Measurements from ENCODE around the gene PKNOX2.

Gene PKNOX2

GRCh38 chr11:125287491-125288210 lies 123.1 kb downstream of the PKNOX2 start:
- no peak for DNase-seq (ENCODE audit: low spot score)

- no peak for DNase-seq (ENCODE audit: low spot score)
Observed at GRCh38 chr11:125289419-125290098, 125.0 kb downstream of the PKNOX2 start.

DNA sequence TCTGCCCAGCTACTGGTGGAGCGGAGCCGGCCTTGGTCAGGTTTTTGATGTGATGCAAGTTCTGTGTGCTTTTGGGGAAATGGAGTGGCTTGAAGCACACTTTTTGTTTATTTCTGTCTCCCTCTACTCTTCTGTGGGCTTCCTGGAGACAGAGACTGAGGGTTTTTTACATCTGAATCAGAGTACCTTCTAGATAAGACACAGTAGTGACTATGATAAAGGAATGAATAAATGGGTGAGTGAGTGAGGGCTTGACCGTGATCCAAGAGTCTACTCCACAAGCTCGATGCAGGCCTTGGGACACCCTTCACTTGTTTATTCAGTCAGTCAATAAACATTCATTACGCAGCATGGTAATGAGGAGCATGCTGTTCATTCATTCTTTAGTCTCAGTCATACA lies 125.7 kb downstream of the PKNOX2 start:
- no peak for DNase-seq (ENCODE audit: low spot score)

- DNase-seq (ENCODE audit: low spot score) = no peak
Observed at GRCh38 chr11:125292100-125292499, 127.5 kb downstream of the PKNOX2 start.

DNA sequence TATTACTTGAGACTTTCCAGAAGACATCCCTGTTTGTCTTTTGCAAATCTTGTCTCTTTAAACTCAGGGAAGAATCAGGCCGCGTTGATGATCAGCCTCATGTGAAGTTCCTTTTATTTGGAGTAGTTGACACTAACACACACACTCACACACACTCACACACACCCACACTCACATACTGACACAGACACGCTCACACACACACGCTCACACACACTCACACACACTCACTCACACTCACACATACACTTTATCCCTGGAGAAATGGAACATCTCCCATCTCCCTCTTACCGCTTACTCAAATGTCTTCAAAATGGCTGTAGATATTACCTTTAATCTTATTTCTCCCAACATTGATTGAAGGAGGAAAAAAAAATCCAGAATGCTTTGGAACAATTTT lies 129.0 kb downstream of the PKNOX2 start:
- DNase-seq (ENCODE audit: low spot score) = no peak

- DNase-seq (ENCODE audit: low spot score) = no peak
Observed at GRCh38 chr11:125295931-125296330, 131.4 kb downstream of the PKNOX2 start.

DNA sequence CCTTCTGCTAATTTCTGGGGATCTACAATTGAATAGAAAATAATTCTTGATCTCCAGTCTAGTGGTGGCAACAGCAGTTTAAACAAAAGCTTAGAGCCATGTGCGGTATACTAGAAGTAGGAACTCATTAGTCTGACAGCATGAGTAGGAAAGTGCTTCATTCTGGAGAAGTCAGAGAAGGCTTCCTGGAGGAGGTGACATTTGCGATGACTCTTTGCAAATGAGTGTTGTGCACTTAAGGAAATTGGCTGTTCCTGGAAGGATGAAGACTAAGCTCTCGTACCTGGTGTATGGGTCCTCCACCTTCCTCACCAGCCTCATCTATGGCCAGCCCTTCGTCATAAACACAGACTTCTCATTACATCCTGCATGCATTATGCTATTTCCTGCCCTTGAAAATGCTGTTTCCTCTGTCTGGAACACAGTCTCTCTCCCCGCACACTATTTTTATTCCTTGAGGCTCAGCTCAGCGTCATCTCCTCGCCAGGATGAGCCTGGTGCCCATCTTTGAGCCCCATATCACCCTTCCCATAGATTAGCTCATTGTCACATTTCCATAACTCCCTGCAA lies 132.9 kb downstream of the PKNOX2 start:
- DNase-seq (ENCODE audit: low spot score) = no peak

DNA sequence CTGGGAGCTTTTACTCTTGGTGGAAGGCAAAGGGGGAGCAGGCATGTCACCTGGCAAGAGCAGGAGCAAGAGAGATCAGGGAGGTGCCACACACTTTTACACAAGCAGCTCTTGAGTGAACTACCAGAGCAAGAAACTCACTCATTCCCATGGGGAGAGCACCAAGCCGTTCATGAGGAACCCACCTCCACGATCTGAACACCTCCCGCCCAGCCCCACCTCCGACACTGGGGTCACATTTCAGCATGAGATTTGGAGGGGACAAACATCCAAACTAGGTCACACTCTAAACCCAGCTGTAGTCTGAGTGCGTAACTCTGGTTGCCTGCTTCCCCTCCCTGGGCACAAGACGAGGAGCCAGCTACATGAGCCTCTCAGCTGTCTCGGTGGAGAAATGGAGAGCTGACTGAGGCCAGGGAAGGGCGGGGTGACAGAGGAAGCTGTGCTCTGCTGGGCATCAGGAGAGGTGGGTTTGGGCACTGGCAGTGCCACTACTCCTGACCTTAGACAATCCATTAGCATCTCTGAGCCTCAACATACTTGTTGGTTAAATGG lies 134.6 kb downstream of the PKNOX2 start:
- DNase-seq (ENCODE audit: low spot score) = no peak

- no peak for DNase-seq (ENCODE audit: low spot score)
Observed at GRCh38 chr11:125299821-125300220, 135.3 kb downstream of the PKNOX2 start.

DNA sequence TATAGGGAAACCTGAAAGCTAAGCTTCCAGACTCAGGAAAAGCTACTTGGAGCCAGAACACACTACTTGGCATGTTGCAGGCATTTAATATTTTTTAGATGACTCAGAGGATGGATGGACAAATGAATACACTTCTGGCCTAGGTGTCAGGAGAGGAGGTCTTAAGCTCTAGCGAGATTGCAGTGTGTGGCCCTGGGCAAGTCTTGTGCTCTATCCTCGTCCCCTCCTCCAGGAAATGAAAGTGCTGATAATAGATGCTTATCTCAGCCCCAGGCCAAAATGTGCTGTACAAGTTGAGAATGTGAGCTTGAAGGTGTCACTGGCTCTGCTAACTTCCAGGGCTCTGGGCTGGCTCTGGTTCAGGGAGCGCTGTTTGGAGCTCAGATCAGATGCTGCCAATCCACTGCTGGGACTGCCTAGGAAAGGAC lies 136.3 kb downstream of the PKNOX2 start:
- DNase-seq (ENCODE audit: low spot score) = no peak

- DNase-seq (ENCODE audit: low spot score) = no peak
Observed at GRCh38 chr11:125301346-125301745, 136.8 kb downstream of the PKNOX2 start.

DNA sequence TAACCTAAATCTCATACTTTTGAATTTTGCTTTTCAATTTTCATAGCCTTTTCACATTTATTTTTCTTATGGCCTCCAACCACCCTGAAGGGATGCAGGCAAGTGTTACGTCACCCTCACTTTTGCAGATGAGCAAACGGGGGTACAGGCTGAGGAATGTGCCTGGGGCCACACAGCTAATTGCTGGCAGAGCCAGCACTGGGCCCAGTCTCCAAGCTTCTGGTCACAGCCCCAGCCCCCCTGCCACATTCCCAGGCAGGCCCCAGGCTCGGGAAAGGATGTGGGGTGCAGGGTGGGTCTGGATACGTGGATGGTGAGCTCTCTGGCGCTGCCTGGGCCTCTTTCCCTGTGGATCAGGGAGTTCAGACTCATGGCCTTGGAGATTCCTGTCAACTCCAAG lies 138.6 kb downstream of the PKNOX2 start:
- DNase-seq (ENCODE audit: low spot score) = no peak

- no peak for DNase-seq (ENCODE audit: low spot score)
Observed at GRCh38 chr11:125303694-125304093, 139.1 kb downstream of the PKNOX2 start.

- no peak for DNase-seq (ENCODE audit: low spot score)
Observed at GRCh38 chr11:125304136-125304535, 139.6 kb downstream of the PKNOX2 start.

GRCh38 chr11:125304876-125305275 lies 140.3 kb downstream of the PKNOX2 start:
- no peak for DNase-seq (ENCODE audit: low spot score)

GRCh38 chr11:125305345-125305744 lies 140.8 kb downstream of the PKNOX2 start:
- no peak for DNase-seq (ENCODE audit: low spot score)

- no peak for DNase-seq (ENCODE audit: low spot score)
Observed at GRCh38 chr11:125306476-125306875, 141.9 kb downstream of the PKNOX2 start.

DNA sequence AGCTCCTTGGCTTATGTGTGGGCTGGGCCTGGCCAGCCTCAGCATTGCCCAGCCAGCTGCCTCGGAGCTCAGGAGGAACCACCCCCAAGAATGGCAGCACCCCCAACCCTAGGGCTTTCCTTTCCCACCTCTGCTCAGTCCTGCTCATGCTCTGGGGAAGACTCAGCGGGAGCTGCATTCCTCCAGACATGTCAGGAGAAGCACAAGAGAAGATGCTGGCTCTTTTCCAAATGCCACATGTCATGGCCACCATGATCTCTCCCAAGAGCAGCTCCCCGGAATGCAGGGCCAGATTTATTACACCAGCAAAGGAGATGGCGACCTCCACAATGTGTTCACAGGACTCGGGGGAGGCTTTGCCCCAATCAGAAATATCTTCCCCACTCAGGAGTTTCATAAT lies 143.7 kb downstream of the PKNOX2 start:
- no peak for DNase-seq (ENCODE audit: low spot score)

DNA sequence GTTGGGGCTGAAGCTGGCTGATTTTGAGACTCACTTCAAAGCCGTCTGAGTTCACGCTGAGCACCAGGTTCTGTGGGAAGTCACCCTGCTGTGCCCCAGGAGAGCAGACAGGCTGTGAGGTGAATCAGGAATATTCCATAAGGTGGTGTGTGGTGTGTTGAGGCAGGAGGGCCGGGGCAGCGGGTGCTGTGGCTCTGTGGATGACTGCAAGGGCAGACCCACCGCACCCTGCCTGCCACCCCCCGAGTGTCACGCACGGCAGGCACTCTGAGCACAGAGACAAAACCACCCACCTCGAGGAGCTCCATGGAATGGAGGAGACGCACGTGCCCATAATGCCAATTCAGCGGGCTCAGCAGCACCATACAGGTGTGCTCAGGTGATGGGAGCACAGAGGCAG lies 147.8 kb downstream of the PKNOX2 start:
- no peak for DNase-seq (ENCODE audit: low spot score)

GRCh38 chr11:125312812-125313211 lies 148.3 kb downstream of the PKNOX2 start:
- no peak for DNase-seq (ENCODE audit: low spot score)

DNA sequence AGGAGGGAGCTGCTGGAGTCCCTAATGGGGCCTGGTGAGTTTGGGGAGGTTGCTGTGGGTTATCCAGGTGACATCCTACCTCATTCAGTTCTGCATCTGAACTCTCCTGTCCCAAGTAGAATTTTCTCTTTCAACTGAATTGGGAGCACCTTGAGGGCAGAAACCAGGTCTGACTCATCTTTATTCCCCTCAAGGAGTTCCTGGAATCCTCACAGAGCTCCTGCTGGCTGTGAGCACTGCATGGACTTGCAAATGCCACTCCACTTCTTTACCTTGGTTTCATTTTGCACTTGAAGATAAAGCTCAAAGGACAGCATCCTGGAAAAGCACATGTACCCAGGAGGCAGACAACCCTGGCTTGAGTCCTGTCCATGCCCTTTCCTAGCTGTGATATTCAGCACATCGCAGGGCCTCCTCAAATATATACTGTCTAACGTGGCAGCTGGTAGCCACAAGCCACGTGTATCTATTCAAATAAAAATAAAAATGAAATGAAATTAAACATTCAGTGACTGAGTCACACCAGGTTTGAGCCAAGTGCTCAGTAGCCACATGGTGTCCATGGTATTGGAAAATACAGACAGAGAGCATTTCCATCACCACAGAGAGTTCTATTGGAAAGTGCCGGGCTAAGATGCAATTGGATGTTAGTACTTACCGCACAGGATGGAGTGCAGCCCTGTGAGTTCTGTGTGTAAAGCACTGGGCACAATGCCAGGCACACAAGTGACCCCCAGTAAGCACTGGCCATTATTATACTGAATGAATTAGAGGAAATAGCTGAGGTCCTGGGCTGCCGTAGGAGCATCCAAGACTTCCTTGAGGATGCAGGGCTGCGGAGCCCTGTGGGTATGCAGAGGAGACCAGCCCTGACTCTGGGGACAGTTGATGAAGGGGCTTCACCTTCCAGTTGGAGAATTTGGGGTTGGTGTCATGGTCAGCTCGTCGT lies 149.0 kb downstream of the PKNOX2 start:
- no peak for DNase-seq (ENCODE audit: low spot score)

Data from germinal center (tissue), 1 donor.